Heart left ventricle (tissue), 13 donors: Measurements from ENCODE around the gene OMP.

ENCODE experiments used
- CTCF ChIP-seq, 12 donors: fragments of 200-600 bp; sonication (generic) in 4 of 12; IDR thresholded peaks; one replicate each; pipeline versions ENCODE4 v1.5.0 to v1.8.0; 2018 to 2022; ENCODE audit warnings: antibody characterized with exemption in 12 of 12, mild to moderate bottlenecking in 5 of 12
- POLR2A ChIP-seq, 2 donors: fragments of 450-650 bp; IDR thresholded peaks; one replicate each; pipeline ENCODE4 v1.6.1; 2017; ENCODE audit warnings: antibody characterized with exemption in 2 of 2, mild to moderate bottlenecking in 2 of 2, moderate library complexity in 2 of 2
- donor health status: ischemic (EF 13 %, LVEDD 7.1; RV severe dilation, severe dysfunction).
- donor health status: DM: no; HTN: yes; CAD: no.
- donor health status: DM: no; HTN: no; CAD: no.
- donor health status: ischemic (EF 25% LVEDD 6.9; RV normal size, moderate dysfunction).
- donor health status: ischemic (EF 25% LVEDD 5.7; RV mildly dilated, moderate dysfunction).
- donor health status: ischemic (EF 35%, LVEDD 5.7; RV mildly dilated, moderate dysfunction).
- donor health status: nonischemic (EF 11% LVEDD 7.7; RV severe dilation, severe dysfunction).
- donor health status: DM: yes; HTN: yes; CAD: no.
- donor health status: PGD.
- donor health status: ischemic (EF 29% LVEDD 5.4; RV normal size, mild dysfunction).
- donor health status: nonischemic (EF 23%, LVEDD 6.1; RV moderate dilation, normal function).

- TF ChIP-seq CTCF (IDR thresholded peaks at IDR 0.05) (no peak), POLR2A (IDR thresholded peaks at IDR 0.05) (no peak)
These were observed 18.0 kb upstream of the OMP start for GRCh38 chr11:77084581-77085191.
